Right lobe of liver (tissue), 6 donors: Measurements from ENCODE around the gene NSMCE3. TPM values are rescaled to one million over a fixed set of nuclear protein-coding genes. Genes with fewer than 3 reads are reported as not detected.

Experiments
- ATAC-seq, 4 donors: fragments of 200-7000 bp; cut with Tn5 transposase; one replicate each; pipeline ENCODE4 v1.9.1; 2020; ENCODE audit warnings: mild to moderate bottlenecking in 4 of 4, moderate library complexity in 4 of 4
- DNase-seq, 3 donors: peaks; one replicate each; pipeline ENCODE4 v3.0.0-alpha.2; 2020
- H3K27ac ChIP-seq, 3 donors: fragments of 200-600 bp; one replicate each; pipeline ENCODE4 v1.8.0; 2022
- H3K27me3 ChIP-seq, 2 donors: fragments of 200-600 bp; one replicate each; pipeline ENCODE4 v1.8.0; 2022
- H3K36me3 ChIP-seq, 4 donors: fragments of 200-600 bp; sonication (generic) in 1 of 4; one replicate each; pipeline versions ENCODE4 v1.5.1 to v1.8.0; 2017 to 2022; ENCODE audit warnings: control low read depth in 1 of 4
- H3K4me1 ChIP-seq, 4 donors: fragments of 200-600 bp; sonication (generic) in 1 of 4; one replicate each; pipeline versions ENCODE4 v1.5.1 to v1.8.0; 2017 to 2022; ENCODE audit warnings: control low read depth in 1 of 4
- H3K4me3 ChIP-seq, 3 donors: fragments of 200-600 bp; one replicate each; pipeline ENCODE4 v1.8.0; 2022
- H3K9me3 ChIP-seq, 4 donors: fragments of 200-600 bp; sonication (generic) in 1 of 4; one replicate each; pipeline versions ENCODE4 v1.5.1 to v1.8.0; 2017 to 2022; ENCODE audit warnings: control low read depth in 1 of 4
- POLR2A ChIP-seq: fragments of 450-650 bp; IDR thresholded peaks from one replicate; pipeline ENCODE4 v1.6.1; 2017; ENCODE audit warnings: antibody characterized with exemption, mild to moderate bottlenecking
- WGBS: methylation state at CpG from one replicate; pipeline ENCODE4 v1.1.6; 2018; ENCODE audit warnings: low coverage, low lambda C conversion rate; ENCODE audit not compliant: insufficient coverage; ENCODE audit errors: missing lambda C conversion rate; 5-methylcytosine and 5-hydroxymethylcytosine counted together
- intact Hi-C, 2 donors: fragments of 100-400 bp; cut with DNase I; formaldehyde crosslinking; loops; one replicate each; pipeline versions ENCODE4 v1.11.2 to v1.14.1; 2022
- total RNA-seq, 6 experiments: library from RNA; depleted of rRNA in 2 of 6; stranded (reverse); fragments of >200 nt in 2 of 6; fragmentation: NEBNext Ultra II Directional in 3 of 6; extraction: Animal tissue kit (Norgen Biotek cat#: 25700) in 3 of 6; gene quantifications; one replicate each; pipeline versions ENCODE4 v1.1.0 to v1.2.4, GENCODE V29; 2016 to 2023
- TF ChIP-seq, protein P1 (sequence below), 4 donors: fragments of 200-600 bp in 3 of 4; fragments of 450-650 bp in 1 of 4; IDR thresholded peaks; one replicate each; pipeline versions ENCODE4 v1.5.1 to v1.8.0; 2016 to 2022; ENCODE audit warnings: antibody characterized with exemption in 4 of 4, mild to moderate bottlenecking in 2 of 4
- donor health status: DM: no; HTN: yes; CAD: no.
- donor health status: DM: no; HTN: no; CAD: no.
- donor health status: DM: no; HTN: no; CAD: no.
- donor health status: DM: no; HTN: yes; CAD: no.
- donor health status: DM: no; HTN: yes; CAD: no.

The NSMCE3 gene
- total RNA-seq, 6 experiments from 2014 or later = 2.2 to 4.4 (median 3.1) TPM

DNA sequence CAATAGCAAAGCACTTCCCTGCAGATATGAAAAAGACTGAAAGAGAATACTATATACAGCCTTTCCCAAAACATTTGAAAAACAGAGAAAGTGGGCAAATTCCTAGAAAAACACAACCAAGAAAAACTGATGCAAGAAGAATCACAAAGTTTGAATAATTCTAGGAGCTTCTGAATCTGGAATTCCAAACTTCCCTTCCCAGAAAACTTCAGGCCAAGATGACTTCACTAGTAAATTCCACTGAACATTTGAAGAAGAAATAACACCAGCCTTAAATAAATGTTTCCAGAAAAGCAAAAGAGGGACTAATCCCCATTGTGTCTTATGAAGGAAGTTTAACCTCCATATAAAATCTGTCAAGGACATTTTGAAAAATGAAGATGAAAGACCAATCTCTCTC, 15.8 kb upstream of the NSMCE3 start:
- Histone ChIP-seq H3K27me3 (no peaks in the 10 kb centered on the region), H3K9me3 (no peaks in the 10 kb centered on the region), H3K4me3 (no peak overlapping the region), H3K36me3 (no peaks in the 10 kb centered on the region), H3K4me1 (no peaks in the 10 kb centered on the region), H3K27ac (no peak overlapping the region)
- no peak for TF ChIP-seq POLR2A
- TF ChIP-seq, protein P1, sequence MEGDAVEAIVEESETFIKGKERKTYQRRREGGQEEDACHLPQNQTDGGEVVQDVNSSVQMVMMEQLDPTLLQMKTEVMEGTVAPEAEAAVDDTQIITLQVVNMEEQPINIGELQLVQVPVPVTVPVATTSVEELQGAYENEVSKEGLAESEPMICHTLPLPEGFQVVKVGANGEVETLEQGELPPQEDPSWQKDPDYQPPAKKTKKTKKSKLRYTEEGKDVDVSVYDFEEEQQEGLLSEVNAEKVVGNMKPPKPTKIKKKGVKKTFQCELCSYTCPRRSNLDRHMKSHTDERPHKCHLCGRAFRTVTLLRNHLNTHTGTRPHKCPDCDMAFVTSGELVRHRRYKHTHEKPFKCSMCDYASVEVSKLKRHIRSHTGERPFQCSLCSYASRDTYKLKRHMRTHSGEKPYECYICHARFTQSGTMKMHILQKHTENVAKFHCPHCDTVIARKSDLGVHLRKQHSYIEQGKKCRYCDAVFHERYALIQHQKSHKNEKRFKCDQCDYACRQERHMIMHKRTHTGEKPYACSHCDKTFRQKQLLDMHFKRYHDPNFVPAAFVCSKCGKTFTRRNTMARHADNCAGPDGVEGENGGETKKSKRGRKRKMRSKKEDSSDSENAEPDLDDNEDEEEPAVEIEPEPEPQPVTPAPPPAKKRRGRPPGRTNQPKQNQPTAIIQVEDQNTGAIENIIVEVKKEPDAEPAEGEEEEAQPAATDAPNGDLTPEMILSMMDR (IDR thresholded peaks at IDR 0.05) = no peak
- DNase-seq (no peak), ATAC-seq (no peak)
- intact Hi-C loops = no loop called here

DNA sequence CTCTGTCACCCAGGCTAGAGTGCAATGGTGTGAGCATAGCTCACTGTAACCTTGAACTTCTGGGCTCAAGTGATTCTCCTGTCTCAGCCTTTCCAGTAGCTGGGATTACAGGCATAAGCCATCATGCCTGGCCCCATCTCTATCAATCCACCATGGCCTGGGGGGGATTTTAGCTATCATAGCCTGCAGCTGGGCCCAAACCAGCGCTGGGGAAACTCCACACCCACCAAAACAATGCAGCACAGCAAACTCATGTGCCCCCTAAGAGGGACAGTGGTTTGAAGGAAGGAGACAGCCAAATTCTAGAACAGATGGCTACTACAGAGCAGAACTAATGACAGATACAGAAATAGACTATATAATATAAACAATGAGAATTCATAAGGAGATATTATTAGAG, 13.8 kb upstream of the NSMCE3 start:
- intact Hi-C loops = no loop called here
- no peaks in the 10 kb centered on the region for H3K4me1 ChIP-seq
- ATAC-seq (no peak), DNase-seq (no peak)
- no peak overlapping the region for H3K27ac ChIP-seq
- 13% methylated on average over 1 of the region's 1 CpG for WGBS
- no peak overlapping the region for H3K4me3 ChIP-seq
- no peaks in the 10 kb centered on the region for H3K27me3 ChIP-seq
- H3K9me3 ChIP-seq = no peaks in the 10 kb centered on the region
- no peak for TF ChIP-seq POLR2A
- TF ChIP-seq, protein P1 (IDR thresholded peaks at IDR 0.05) = no peak
- no peaks in the 10 kb centered on the region for H3K36me3 ChIP-seq

DNA sequence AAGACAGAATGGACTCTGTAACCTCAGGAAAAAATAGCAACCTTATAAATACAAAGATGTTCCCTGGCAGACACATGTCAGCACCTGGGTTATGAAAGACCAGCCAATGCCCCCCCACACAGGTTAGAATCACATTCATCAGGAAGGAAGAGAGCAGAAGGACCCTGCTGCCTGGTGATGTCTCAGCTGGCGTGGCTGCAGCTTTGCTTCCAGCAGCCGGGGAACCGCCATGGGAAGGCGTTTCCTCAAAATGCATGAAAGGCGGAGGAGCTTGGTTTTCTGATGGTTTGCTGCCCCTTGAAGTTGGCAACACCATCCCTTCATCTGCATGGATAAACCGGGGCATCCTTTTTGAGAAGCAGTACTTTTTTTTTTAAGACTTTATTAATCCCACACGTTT, 10.9 kb upstream of the NSMCE3 start:
- WGBS = 50% methylated on average over 3 of the region's 7 CpGs
- ATAC-seq = no peak
- Histone ChIP-seq H3K27me3 (no peaks in the 10 kb centered on the region), H3K9me3 (no peaks in the 10 kb centered on the region), H3K36me3 (no peaks in the 10 kb centered on the region), H3K27ac (no peak overlapping the region), H3K4me1 (no peaks in the 10 kb centered on the region), H3K4me3 (no peak overlapping the region)
- TF ChIP-seq POLR2A = no peak
- TF ChIP-seq, protein P1 (IDR thresholded peaks at IDR 0.05) = no peak
- no peak for DNase-seq
- intact Hi-C loops = no loop called here

DNA sequence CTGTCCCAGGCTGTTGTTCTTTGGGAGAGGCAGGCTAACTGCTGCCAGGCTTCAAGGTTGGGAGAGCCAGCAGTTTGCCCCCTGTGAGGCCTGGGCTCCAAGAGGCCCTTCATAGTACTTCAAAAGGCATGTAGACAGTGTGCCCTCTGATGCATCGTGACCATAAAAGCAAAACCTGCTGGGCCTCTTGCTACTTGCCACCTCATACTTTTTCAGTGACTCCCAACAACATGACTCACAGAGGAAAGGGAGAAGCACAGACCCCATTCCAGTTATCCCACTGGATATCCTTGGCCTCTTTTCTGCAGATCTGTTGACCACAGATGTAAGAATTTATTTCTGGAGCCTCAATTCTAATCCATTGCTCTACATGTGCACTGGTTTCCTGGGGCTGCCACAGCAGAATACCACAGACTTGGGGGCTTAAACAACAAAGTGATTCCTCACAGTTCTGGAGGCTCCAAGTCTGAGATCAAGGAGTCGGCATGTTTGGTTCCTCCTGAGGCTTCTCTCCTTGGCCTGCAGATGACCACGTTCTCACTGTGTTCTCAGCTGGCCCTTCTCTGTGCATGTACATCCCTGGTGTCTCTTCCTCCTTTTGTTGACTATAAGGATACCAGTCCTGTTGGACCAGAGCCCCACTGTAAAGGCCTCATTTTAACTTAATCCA, 8.9 kb upstream of the NSMCE3 start:
- TF ChIP-seq, protein P1 (IDR thresholded peaks at IDR 0.05) = no peak
- TF ChIP-seq POLR2A = no peak
- Histone ChIP-seq H3K4me1 (no peaks in the 10 kb centered on the region), H3K27ac (no peak overlapping the region), H3K4me3 (no peak overlapping the region), H3K9me3 (no peaks in the 10 kb centered on the region), H3K27me3 (no peaks in the 10 kb centered on the region), H3K36me3 (no peaks in the 10 kb centered on the region)
- intact Hi-C loops = no loop called here
- ATAC-seq (no peak), DNase-seq (no peak)
- 69% methylated on average over 2 of the region's 3 CpGs for WGBS

DNA sequence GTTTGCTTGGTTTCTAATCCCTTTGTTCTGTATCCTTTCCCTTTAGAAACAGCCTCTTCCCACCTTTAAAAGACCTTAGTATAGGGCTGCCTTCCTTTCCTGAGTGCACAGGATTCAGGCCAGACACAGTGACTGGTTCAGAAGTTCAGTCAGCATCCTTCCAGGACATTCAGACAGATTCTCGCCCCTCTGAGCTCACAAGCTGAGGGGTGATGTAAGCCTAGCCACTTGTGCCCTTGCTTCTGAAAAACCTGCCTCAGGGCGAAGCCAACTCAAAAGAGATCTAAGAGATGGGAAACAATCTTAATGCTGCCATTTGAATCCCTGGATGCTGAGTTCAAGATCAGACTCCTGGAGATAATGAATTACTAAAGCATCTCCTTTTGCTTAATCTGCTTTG, 6.7 kb upstream of the NSMCE3 start:
- Histone ChIP-seq H3K4me1 (no peaks in the 10 kb centered on the region), H3K36me3 (no peaks in the 10 kb centered on the region), H3K9me3 (no peaks in the 10 kb centered on the region), H3K27ac (no peak overlapping the region), H3K27me3 (no peaks in the 10 kb centered on the region), H3K4me3 (no peak overlapping the region)
- WGBS = 87% methylated on average over 2 of the region's 2 CpGs
- TF ChIP-seq, protein P1 (IDR thresholded peaks at IDR 0.05) = no peak
- no peak for TF ChIP-seq POLR2A
- ATAC-seq (no peak), DNase-seq (no peak)
- intact Hi-C loops = no loop called here
